GM23248 (cell line): ENCODE results near the gene DLX2. TPM values are rescaled to one million over a fixed set of nuclear protein-coding genes. Genes with fewer than 3 reads are reported as not detected.
A peak's percentile ranks its signal among the peaks of the same experiment; 100 is the strongest.
"Not testable (repeated sequence)": the region's sequence is repeated elsewhere in the genome, so short reads cannot be mapped to it uniquely, and the experiment has no call there.

Source experiments
- DNase-seq: peaks from one replicate; pipeline ENCODE4 v3.0.0-alpha.2; 2015
- H2AFZ ChIP-seq: fragments of 200-600 bp; sonication (generic); 2 replicates; pipeline ENCODE4 v1.6.1; 2016; ENCODE audit warnings: antibody characterized with exemption
- H3F3A ChIP-seq: fragments of 200-600 bp; sonication (generic); 2 replicates; pipeline ENCODE4 v1.6.1; 2016; ENCODE audit warnings: mild to moderate bottlenecking, antibody characterized with exemption, mixed run types; ENCODE audit not compliant: insufficient read depth
- H3K27ac ChIP-seq: fragments of 200-600 bp; sonication (generic); 2 replicates; pipeline ENCODE4 v1.5.1; 2016; ENCODE audit warnings: mild to moderate bottlenecking
- H3K27me3 ChIP-seq: fragments of 200-600 bp; sonication (generic); replicated peaks from 2 replicates; pipeline ENCODE4 v1.6.1; 2016; ENCODE audit warnings: mild to moderate bottlenecking; ENCODE audit not compliant: insufficient read depth
- H3K36me3 ChIP-seq: fragments of 200-600 bp; sonication (generic); 2 replicates; pipeline ENCODE4 v1.6.1; 2016; ENCODE audit warnings: low read depth, mild to moderate bottlenecking
- H3K4me1 ChIP-seq: fragments of 200-600 bp; sonication (generic); 2 replicates; pipeline ENCODE4 v1.6.1; 2016; ENCODE audit warnings: mild to moderate bottlenecking; ENCODE audit not compliant: insufficient read depth
- H3K4me2 ChIP-seq: fragments of 200-600 bp; sonication (generic); one replicate; pipeline ENCODE4 v1.6.1; 2016; ENCODE audit warnings: mild to moderate bottlenecking; ENCODE audit not compliant: unreplicated experiment
- H3K4me3 ChIP-seq: fragments of 200-600 bp; sonication (generic); 2 replicates; pipeline ENCODE4 v1.5.1; 2016; ENCODE audit warnings: mild to moderate bottlenecking
- H3K79me2 ChIP-seq: fragments of 200-600 bp; sonication (generic); 2 replicates; pipeline ENCODE4 v1.6.1; 2016; ENCODE audit warnings: mild to moderate bottlenecking; ENCODE audit not compliant: insufficient read depth
- H3K9ac ChIP-seq: fragments of 200-600 bp; sonication (generic); 2 replicates; pipeline ENCODE4 v1.6.1; 2016; ENCODE audit warnings: mild to moderate bottlenecking
- H3K9me2 ChIP-seq: fragments of 200-600 bp; sonication (generic); 2 replicates; pipeline ENCODE4 v1.6.1; 2016; ENCODE audit warnings: mixed run types, mild to moderate bottlenecking, moderate library complexity; ENCODE audit not compliant: insufficient read depth
- H3K9me3 ChIP-seq: fragments of 200-600 bp; sonication (generic); one replicate; pipeline ENCODE4 v1.6.1; 2017; ENCODE audit warnings: low read depth
- H4K20me1 ChIP-seq: fragments of 200-600 bp; sonication (generic); 2 replicates; pipeline ENCODE4 v1.6.0; 2016; ENCODE audit not compliant: insufficient read depth
- EZH2 ChIP-seq: fragments of 200-600 bp; sonication (generic); IDR thresholded peaks from 2 replicates; pipeline ENCODE4 v1.6.1; 2018; ENCODE audit warnings: antibody characterized with exemption, mild to moderate bottlenecking; ENCODE audit not compliant: insufficient read depth, poor library complexity, severe bottlenecking
- EZH2phosphoT487 ChIP-seq: fragments of 200-600 bp; sonication (generic); IDR thresholded peaks from 2 replicates; pipeline ENCODE4 v1.6.1; 2018; ENCODE audit warnings: antibody characterized with exemption, moderate library complexity, mild to moderate bottlenecking, low read depth; ENCODE audit not compliant: insufficient read depth
- WGBS, 2 experiments: methylation state at CpG; one replicate each; pipeline ENCODE4 v1.1.6; 2015 to 2017; ENCODE audit warnings: low lambda C conversion rate in 2 of 2, low coverage in 1 of 2; ENCODE audit errors: missing lambda C conversion rate in 2 of 2; 5-methylcytosine and 5-hydroxymethylcytosine counted together
- in situ Hi-C: fragments of 300-500 bp; cut with MboI; formaldehyde crosslinking; loops from 2 replicates; pipeline ENCODE4 v1.15.0; 2020
- polyA plus RNA-seq: library from polyadenylated mRNA; unstranded; fragments of >200 nt; fragmentation: Nextera tagmentation; extraction: Ambion mirVana; gene quantifications from 2 replicates; pipeline ENCODE4 v1.2.1, GENCODE V29; 2016
- total RNA-seq: library from RNA; depleted of rRNA; stranded (reverse); fragments of >200 nt; shearing (Covaris generic); gene quantifications from 2 replicates; pipeline ENCODE4 v1.2.3, GENCODE V29; 2014; rRNA removed

DLX2 gene
- total RNA-seq (2.8 and 4.7 TPM in 2 replicates), polyA plus RNA-seq (6.0 and 6.8 TPM in 2 replicates)

DNA sequence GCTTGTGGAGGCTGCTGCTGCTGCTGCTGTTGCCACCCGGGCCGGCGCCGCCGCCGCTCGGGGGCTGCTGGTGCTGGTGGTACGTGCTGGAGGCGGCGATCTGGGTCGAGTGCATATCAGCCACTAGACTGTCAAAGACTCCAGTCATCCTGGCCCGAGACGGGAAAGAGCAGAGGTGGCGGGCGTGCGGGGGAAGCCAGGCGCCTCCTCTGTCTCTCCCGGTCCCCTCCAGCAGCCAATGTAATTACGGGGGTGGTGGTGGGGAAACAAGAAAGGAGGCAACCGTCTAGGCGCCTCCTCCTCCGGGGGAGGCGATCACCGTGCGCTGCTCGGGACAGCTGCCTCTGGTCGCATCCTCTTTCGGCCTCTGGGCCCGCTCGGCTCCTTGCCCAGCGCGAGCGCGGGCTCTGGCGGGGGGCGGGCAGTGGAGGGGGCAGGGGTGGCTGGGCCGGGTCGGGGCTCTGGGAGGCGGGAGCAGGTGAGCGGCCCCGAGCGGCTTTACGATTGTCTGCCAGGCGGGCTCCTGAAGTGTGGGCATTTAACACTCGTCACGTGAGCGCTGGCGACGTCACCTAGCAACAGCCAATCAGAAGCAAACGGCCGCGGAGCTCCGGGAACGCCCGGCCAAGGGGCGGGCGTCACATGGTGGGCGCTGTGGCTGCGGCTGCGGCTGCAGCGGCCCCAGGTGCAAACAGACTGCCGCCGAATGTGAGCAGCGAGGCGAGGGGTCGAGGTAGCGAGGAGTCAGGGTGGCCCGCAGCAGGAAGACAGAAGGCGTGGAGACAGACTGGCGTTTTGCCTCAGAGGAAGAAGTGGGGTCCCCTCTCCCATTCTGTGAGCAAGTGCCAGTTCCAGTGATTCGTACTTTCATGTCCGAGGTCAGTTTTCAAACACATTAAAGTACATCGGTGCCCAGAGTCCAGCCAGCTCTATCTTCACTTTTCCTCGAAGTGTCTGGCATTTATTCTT lies at the start of gene DLX2:
TSS of gene DLX2 (minus strand) at position 510 of the 969 bp plus-strand sequence. CDS start at position 148, 362 bp downstream.
- H3K79me2 ChIP-seq = peaks cover 24% of the 10 kb centered on the region
- peak; percentile 97 for DNase-seq

DNA sequence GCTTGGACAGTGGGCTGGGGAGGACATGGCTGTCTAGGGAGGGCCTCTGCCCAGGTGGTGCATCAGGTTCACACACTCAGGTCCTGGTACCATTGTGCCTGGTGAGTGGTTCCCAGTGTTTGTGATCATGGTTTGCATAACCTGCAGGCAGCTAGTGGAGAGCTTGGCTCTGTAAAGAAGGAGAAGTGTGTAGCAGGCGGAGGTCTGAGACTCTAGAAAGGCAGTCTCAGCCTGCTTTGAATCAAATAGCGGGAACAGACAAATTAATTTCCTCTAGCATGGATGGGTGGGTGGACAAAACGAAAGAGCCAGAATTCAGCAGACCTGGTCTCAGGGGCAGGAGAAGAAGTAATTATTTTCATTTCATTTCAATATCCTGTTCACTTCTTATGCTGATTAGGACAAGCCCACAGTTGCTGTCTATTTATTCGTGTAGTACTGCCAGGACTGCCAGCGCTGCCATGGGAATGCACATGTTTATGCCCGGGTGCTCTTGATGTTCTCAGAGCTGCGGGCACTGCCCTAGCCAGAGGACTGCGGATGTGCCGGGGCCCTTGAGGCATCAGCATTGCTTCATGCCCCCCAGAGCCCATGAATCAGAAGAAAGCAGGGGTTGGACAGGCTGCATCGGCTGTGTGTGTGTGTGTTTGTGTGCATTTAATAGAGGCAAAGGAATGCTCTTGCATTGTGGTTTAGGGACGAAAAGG lies 45.4 kb upstream of the DLX2 start:
- Histone ChIP-seq H3K9me2 (no peaks in the 10 kb centered on the region), H3K9me3 (no peaks in the 10 kb centered on the region), H3K4me1 (peaks cover 8% of the 10 kb centered on the region), H3K36me3 (no peaks in the 10 kb centered on the region), H3F3A (0 out of 2 replicates have a peak, but pooled peaks cover 4% of the 10 kb centered on the region), H3K27ac (no peak overlapping the region), H2AFZ (peak overlapping the region; percentile 71), H4K20me1 (no peaks in the 10 kb centered on the region), H3K4me3 (peak overlapping the region; percentile 54), H3K79me2 (no peaks in the 10 kb centered on the region), H3K27me3 (peaks cover under 1% of the 10 kb centered on the region; the same call in 1 of the 2 replicates), H3K9ac (peak overlapping the region; percentile 43), H3K4me2 (peak overlapping the region; percentile 67)
- TF ChIP-seq EZH2phosphoT487 (no peak), EZH2 (no peak)
- in situ Hi-C loops = no loop called here
- WGBS, 2 experiments = 14 to 20% methylated on average over 11 of the region's 11 CpGs
- DNase-seq = peak; percentile 83

More for the DNA sequence above, at the start of gene DLX2:
- in situ Hi-C loops = loop anchor here (10.0 kb wide), 1 partner anchor 288 kb away; no protein-coding TSS in a partner anchor
- Histone ChIP-seq H3K9me3 (no peaks in the 10 kb centered on the region), H3K9ac (peak within 1 kb of the TSS; percentile 98), H3K36me3 (no peaks in the 10 kb centered on the region), H3F3A (peaks cover 23% of the 10 kb centered on the region), H3K27ac (peak within 1 kb of the TSS; percentile 98), H3K4me3 (peak within 1 kb of the TSS; percentile 83), H3K27me3 (no peaks in the 10 kb centered on the region), H4K20me1 (no peaks in the 10 kb centered on the region), H3K4me1 (peaks cover 20% of the 10 kb centered on the region), H3K9me2 (no peaks in the 10 kb centered on the region), H3K4me2 (peak within 1 kb of the TSS; percentile 99), H2AFZ (peak within 1 kb of the TSS; percentile 70)
- WGBS, 2 experiments = 2% methylated on average over 58 to 72 of the region's 74 CpGs
- TF ChIP-seq EZH2 = no peak

DNA sequence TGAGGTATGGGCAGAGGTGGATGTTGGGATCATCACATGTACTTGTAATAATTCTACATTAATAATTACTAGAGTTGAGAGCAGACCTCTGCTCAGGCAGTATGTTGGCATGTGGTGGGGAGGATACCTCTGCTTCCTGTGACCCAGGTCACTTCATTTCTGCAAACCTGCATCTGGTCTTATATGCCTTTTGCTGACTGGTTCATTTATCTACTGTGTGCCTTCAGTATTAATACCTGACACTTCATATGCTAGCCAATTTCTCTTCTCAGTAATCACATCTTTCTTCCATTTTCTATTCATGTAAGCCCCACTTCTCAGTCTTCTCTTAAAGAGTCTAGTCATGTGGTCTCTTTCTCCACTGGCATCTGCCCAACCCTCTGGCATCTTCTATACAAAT lies 41.1 kb upstream of the DLX2 start:
- in situ Hi-C loops = no loop called here

DNA sequence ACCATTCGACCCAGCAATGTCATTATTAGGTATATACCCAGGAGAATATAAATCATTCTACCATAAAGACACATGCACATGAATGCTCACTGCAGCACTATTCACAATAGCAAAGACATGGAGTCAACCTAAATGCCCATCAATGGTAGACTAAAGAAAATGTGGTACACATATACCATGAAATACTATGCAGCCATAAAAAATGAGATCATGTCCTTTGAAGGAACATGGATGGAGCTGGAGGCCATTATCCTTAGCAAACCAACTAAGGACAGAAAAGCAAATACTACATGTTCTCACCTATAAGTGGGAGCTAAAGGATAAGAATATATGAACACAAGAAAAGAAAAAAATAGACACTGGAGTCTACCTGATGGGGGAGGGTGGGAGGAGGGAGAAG lies 36.0 kb upstream of the DLX2 start:
- H3K4me2 ChIP-seq, H3K9me2 ChIP-seq, H4K20me1 ChIP-seq, in situ Hi-C loops, H3K9me3 ChIP-seq, H3K36me3 ChIP-seq, H2AFZ ChIP-seq, H3K27me3 ChIP-seq, H3K79me2 ChIP-seq, H3K9ac ChIP-seq, H3K4me3 ChIP-seq, DNase-seq, H3K4me1 ChIP-seq, H3K27ac ChIP-seq, H3F3A ChIP-seq: not testable (repeated sequence)
- 6 to 8% methylated on average over 1 of the region's 1 CpG for WGBS, 2 experiments

More for the DNA sequence above, 41.1 kb upstream of the DLX2 start:
- Histone ChIP-seq H3K27me3 (0 out of 2 replicates have a peak, but pooled peaks cover 7% of the 10 kb centered on the region), H2AFZ (no peak overlapping the region), H3K9me3 (no peaks in the 10 kb centered on the region), H3F3A (0 out of 2 replicates have a peak, but pooled peaks cover 4% of the 10 kb centered on the region), H3K4me3 (no peak overlapping the region), H3K79me2 (no peaks in the 10 kb centered on the region), H4K20me1 (no peaks in the 10 kb centered on the region), H3K4me1 (peaks cover 7% of the 10 kb centered on the region), H3K4me2 (no peak overlapping the region), H3K9me2 (no peaks in the 10 kb centered on the region), H3K9ac (no peak overlapping the region), H3K36me3 (no peaks in the 10 kb centered on the region), H3K27ac (no peak overlapping the region)
- no peak for DNase-seq
- no peak for TF ChIP-seq EZH2
